RWPE2 (cell line): Measurements from ENCODE around the gene ZNF536.

ENCODE experiments used
- ATAC-seq: fragments of 200-7000 bp; cut with Tn5 transposase; 3 replicates; pipeline ENCODE4 v1.9.1; 2021; ENCODE audit warnings: low read depth
- DNase-seq: peaks from one replicate; pipeline ENCODE4 v3.0.0-alpha.2; 2020; ENCODE audit warnings: low spot score
- H3K27ac ChIP-seq: fragments of 450-650 bp; 2 replicates; pipeline ENCODE4 v1.5.1; 2017; ENCODE audit warnings: mild to moderate bottlenecking; ENCODE audit not compliant: poor library complexity, severe bottlenecking
- H3K27me3 ChIP-seq: fragments of 250-450 bp; sonication (Bioruptor Pico); 2 replicates; pipeline ENCODE4 v1.5.1; 2021; ENCODE audit warnings: mild to moderate bottlenecking, moderate library complexity; ENCODE audit not compliant: insufficient read depth, poor library complexity, severe bottlenecking
- H3K36me3 ChIP-seq: fragments of 250-450 bp; sonication (Bioruptor Pico); 2 replicates; pipeline ENCODE4 v1.5.1; 2020; ENCODE audit warnings: low read depth, mild to moderate bottlenecking, moderate library complexity
- H3K4me1 ChIP-seq: fragments of 250-450 bp; sonication (Bioruptor Pico); 2 replicates; pipeline ENCODE4 v1.5.1; 2021; ENCODE audit warnings: mild to moderate bottlenecking, moderate library complexity; ENCODE audit not compliant: insufficient read depth, poor library complexity, severe bottlenecking
- H3K4me3 ChIP-seq: fragments of 250-450 bp; sonication (Bioruptor Pico); 2 replicates; pipeline ENCODE4 v1.5.1; 2021; ENCODE audit warnings: mild to moderate bottlenecking, moderate library complexity; ENCODE audit not compliant: severe bottlenecking
- H3K9me3 ChIP-seq: fragments of 250-450 bp; sonication (Bioruptor Pico); 2 replicates; pipeline ENCODE4 v1.5.1; 2021; ENCODE audit warnings: mild to moderate bottlenecking, moderate library complexity; ENCODE audit not compliant: severe bottlenecking
- TF ChIP-seq, protein P1 (sequence below): fragments of 450-650 bp; IDR thresholded peaks from one replicate; pipeline ENCODE4 v1.5.1; 2017; ENCODE audit warnings: mild to moderate bottlenecking, moderate library complexity; ENCODE audit not compliant: poor library complexity, severe bottlenecking

The ZNF536 gene

DNA sequence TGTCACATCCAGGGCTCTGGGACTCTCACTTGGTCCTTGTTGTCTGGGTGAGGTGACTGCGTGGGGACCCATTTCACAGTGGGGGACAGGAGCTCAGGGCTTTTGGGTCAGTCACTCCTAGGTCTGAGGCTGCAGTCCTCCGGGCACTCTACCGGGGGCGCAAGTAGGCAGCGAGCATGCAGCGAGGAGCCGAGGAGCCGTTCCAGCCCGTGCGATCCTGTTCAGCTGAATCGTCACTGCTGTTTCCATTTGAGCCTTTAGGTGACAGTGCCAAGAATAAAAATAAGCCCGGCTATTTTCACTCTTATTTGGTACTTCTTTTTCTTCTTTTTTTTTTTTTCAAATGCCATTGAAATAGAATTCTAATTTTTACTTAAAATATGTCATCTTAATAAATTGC lies 126.5 kb downstream of the ZNF536 start:
- DNase-seq, result no peak

DNA sequence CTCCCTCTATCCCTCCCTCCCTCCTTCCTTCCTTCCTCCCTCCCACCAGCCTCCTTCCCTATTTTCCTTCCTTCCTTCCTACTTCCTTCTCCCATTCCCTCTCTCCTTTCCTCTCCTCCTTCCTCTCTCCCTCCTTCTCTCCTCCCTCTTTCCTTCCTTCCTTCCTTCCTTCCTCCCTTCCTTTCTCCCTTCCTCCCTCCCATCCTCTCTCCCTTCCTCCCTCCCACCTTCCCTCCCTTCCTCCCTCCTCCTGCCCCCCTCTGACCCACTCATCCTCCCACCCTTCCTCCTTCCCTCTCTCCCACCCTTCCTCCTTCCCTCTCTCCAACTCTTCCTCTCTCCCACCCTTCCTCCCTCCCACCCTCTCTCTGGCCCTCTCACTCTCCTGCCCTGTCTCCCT lies 132.1 kb downstream of the ZNF536 start:
- ATAC-seq (no peak), DNase-seq (no peak)
- no peaks in the 10 kb centered on the region for H3K36me3 ChIP-seq
- TF ChIP-seq, protein P1, sequence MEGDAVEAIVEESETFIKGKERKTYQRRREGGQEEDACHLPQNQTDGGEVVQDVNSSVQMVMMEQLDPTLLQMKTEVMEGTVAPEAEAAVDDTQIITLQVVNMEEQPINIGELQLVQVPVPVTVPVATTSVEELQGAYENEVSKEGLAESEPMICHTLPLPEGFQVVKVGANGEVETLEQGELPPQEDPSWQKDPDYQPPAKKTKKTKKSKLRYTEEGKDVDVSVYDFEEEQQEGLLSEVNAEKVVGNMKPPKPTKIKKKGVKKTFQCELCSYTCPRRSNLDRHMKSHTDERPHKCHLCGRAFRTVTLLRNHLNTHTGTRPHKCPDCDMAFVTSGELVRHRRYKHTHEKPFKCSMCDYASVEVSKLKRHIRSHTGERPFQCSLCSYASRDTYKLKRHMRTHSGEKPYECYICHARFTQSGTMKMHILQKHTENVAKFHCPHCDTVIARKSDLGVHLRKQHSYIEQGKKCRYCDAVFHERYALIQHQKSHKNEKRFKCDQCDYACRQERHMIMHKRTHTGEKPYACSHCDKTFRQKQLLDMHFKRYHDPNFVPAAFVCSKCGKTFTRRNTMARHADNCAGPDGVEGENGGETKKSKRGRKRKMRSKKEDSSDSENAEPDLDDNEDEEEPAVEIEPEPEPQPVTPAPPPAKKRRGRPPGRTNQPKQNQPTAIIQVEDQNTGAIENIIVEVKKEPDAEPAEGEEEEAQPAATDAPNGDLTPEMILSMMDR, result no peak
- H3K9me3 ChIP-seq, result no peaks in the 10 kb centered on the region
- H3K4me3 ChIP-seq, result no peak overlapping the region
- no peaks in the 10 kb centered on the region for H3K4me1 ChIP-seq
- no peak overlapping the region for H3K27ac ChIP-seq
- peaks cover 6% of the 10 kb centered on the region for H3K27me3 ChIP-seq

More for the DNA sequence above, 126.5 kb downstream of the ZNF536 start:
- H3K9me3 ChIP-seq, result no peaks in the 10 kb centered on the region
- H3K27ac ChIP-seq, result no peak overlapping the region
- TF ChIP-seq, protein P1, result no peak
- ATAC-seq, result no peak
- H3K27me3 ChIP-seq, result no peaks in the 10 kb centered on the region
- H3K4me3 ChIP-seq, result no peak overlapping the region
- no peaks in the 10 kb centered on the region for H3K4me1 ChIP-seq
- no peaks in the 10 kb centered on the region for H3K36me3 ChIP-seq

DNA sequence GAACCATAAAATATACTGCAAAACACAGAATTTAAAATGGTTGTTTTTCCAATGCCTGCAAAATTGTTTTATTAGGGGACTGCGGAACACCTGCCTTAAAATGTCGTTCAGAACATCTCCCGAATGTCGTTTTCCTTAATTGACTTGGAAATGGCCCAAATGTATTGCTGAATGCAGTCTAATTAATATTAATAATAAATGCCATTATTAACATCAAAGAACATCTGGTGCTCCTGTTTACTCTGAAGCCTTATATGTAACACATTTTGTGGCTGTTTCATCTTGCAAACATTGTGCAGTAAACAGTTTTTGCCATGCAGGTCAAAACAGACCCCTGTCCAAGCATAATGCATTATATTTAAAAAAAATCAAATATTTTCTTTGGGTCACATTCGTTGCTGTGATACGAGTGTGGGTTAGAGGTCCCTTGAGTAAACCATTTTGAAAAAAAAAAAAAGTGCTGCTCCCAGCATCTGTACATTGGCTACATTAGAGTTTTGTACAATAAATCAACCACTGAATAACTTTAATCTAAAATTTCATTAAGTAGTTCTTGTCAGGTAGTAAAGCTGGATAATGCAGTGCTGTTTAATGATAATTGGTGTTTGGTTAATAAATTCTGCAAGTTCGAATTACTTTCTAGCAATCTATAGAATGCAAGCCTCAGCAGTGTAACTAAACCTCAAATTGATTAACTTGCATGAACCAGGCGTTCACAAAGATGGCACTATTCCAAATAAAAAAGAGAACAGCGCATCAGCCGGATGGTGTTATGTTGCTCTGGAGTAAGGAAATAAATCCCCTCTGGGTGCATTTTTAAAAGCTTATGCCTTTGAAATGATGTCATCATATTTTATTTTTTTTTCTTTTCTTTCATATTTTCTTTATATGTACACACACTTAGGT lies 140.2 kb downstream of the ZNF536 start:
- H3K9me3 ChIP-seq, result no peaks in the 10 kb centered on the region
- peaks cover 7% of the 10 kb centered on the region for H3K27me3 ChIP-seq
- peaks cover 8% of the 10 kb centered on the region for H3K4me1 ChIP-seq
- ATAC-seq (peak; percentile 74), DNase-seq (no peak)
- no peak overlapping the region for H3K27ac ChIP-seq
- TF ChIP-seq, protein P1, result no peak
- H3K36me3 ChIP-seq, result no peaks in the 10 kb centered on the region
- no peak overlapping the region for H3K4me3 ChIP-seq

DNA sequence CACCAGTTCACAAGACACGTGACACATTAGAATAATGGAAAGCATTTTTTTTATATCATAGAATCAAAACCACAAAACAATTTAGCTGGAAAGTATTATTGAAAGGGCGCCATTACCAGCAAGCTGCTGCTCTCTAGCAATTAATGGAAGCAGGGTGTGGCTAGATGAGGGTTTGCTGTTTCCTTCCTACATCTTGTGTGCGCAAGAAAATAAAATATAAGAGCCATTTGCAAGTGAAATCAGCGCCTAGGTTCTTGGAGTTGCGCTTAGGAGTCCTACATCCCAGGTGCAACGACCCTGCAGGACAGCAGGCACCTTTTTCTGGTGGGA lies 140.9 kb downstream of the ZNF536 start:
- TF ChIP-seq, protein P1, result no peak
- Histone ChIP-seq H3K4me1 (peaks cover 8% of the 10 kb centered on the region), H3K36me3 (no peaks in the 10 kb centered on the region), H3K27ac (no peak overlapping the region), H3K9me3 (no peaks in the 10 kb centered on the region), H3K4me3 (no peak overlapping the region), H3K27me3 (peaks cover 7% of the 10 kb centered on the region)
- DNase-seq (no peak), ATAC-seq (no peak)

DNA sequence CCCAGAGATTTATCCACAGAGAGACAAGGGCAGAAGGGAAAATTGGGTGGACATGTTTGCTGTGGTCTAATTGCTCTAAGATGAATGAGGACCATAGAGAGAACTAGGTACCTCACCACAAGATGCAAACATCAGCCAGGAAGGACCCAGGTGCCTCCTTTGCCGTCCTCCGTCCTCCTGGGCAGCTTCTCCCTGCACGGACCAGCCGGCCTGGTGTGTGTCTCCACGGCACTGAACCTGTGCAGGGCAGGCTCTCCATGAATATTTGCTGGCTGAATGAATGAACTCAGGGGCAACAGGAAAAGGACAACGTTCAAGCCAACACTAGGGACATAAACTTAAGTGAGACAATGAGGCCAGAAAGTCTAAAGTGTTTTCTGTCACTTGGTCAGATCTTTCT lies 143.9 kb downstream of the ZNF536 start:
- no peak for ATAC-seq
- TF ChIP-seq, protein P1, result no peak

More for the DNA sequence above, 143.9 kb downstream of the ZNF536 start:
- H3K4me1 ChIP-seq, result peaks cover 8% of the 10 kb centered on the region
- H3K27ac ChIP-seq, result no peak overlapping the region
- H3K36me3 ChIP-seq, result no peaks in the 10 kb centered on the region
- H3K4me3 ChIP-seq, result no peak overlapping the region
- H3K27me3 ChIP-seq, result peaks cover 2% of the 10 kb centered on the region
- DNase-seq, result no peak
- H3K9me3 ChIP-seq, result no peaks in the 10 kb centered on the region
